Left ventricle myocardium inferior (tissue), 1 donor: ENCODE measurements around the gene HTATSF1. TPM values are rescaled to one million over a fixed set of nuclear protein-coding genes. Genes with fewer than 3 reads are reported as not detected.

ENCODE experiments used
- DNase-seq: peaks from one replicate; pipeline ENCODE4 v3.0.0-alpha.2; 2020
- H3K27ac ChIP-seq: fragments of 200-600 bp; replicated peaks from 2 replicates; pipeline ENCODE4 v1.8.0; 2021
- H3K27me3 ChIP-seq: fragments of 200-600 bp; 2 replicates; pipeline ENCODE4 v1.8.0; 2021; ENCODE audit warnings: low read depth
- H3K36me3 ChIP-seq: fragments of 200-600 bp; 2 replicates; pipeline ENCODE4 v1.8.0; 2021
- H3K4me1 ChIP-seq: fragments of 200-600 bp; 2 replicates; pipeline ENCODE4 v1.8.0; 2021
- H3K4me3 ChIP-seq: fragments of 200-600 bp; 2 replicates; pipeline ENCODE4 v1.8.0; 2021; ENCODE audit warnings: mild to moderate bottlenecking, moderate library complexity
- H3K9me3 ChIP-seq: fragments of 200-600 bp; replicated peaks from 2 replicates; pipeline ENCODE4 v1.8.0; 2021
- CTCF ChIP-seq: fragments of 200-600 bp; IDR thresholded peaks from 2 replicates; pipeline ENCODE4 v1.8.0; 2021; ENCODE audit warnings: antibody characterized with exemption, mild to moderate bottlenecking, borderline replicate concordance
- intact Hi-C: fragments of 100-400 bp; cut with micrococcal nuclease; formaldehyde crosslinking; loops from one replicate; pipeline ENCODE4 v1.11.0; 2022
- total RNA-seq: library from RNA; stranded (reverse); fragmentation: NEBNext Ultra II Directional; extraction: Animal tissue kit (Norgen Biotek cat#: 25700); gene quantifications from one replicate; pipeline ENCODE4 v1.2.1, GENCODE V29; 2021
- donor health status: DM: no; HTN: yes; CAD: no; lungs with severe emphysema.

The HTATSF1 gene
- total RNA-seq, 1 donor from 2014 or later, result 63.6 TPM

DNA sequence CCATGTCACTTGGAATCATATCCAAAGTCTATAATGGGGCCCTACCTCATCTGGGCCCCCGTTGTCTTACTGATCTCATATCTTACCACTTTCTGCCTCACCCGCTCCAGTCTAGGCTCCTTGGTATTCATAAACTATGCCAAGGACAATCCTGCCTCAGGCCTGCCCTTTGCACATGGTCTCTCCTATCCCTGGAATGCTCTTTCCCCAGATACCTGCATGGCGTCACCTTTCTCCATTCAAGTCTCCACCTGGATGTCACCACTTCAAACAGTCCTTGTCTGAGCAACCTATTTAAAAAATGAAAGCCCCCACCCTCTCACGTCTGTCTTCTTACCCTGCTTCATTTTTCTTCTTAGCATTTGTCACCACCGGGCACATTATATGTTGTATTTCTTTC is 42.8 kb downstream of the HTATSF1 start:
- TF ChIP-seq CTCF, result no peak
- intact Hi-C loops, result no loop called here
- no peaks in the 10 kb centered on the region for H3K27me3 ChIP-seq
- H3K27ac ChIP-seq, result no peak overlapping the region
- H3K4me1 ChIP-seq, result no peaks in the 10 kb centered on the region
- no peaks in the 10 kb centered on the region for H3K36me3 ChIP-seq
- H3K9me3 ChIP-seq, result no peaks in the 10 kb centered on the region
- no peak overlapping the region for H3K4me3 ChIP-seq
- DNase-seq, result no peak

DNA sequence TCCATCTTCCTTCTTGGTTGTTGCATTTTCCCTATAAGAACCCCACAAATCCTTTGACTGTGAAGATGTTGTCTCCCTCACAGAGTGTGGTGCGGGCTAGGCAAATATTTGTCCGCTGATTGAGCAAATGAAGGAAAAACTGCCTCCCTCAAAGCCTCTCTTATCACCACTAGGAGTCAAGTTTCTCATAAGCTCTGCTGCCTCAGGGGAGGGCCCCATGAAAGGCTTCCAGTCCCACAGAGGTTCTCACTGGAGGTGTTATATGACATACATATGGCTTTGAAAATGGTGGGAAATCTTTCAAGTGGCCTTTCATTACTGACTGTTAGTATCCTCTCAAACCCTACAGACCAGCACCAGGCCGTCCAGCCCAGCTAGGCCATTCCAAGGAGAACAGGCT is 43.9 kb downstream of the HTATSF1 start:
- Histone ChIP-seq H3K27me3 (no peaks in the 10 kb centered on the region), H3K4me3 (no peak overlapping the region), H3K9me3 (no peaks in the 10 kb centered on the region), H3K4me1 (no peaks in the 10 kb centered on the region), H3K27ac (no peak overlapping the region), H3K36me3 (no peaks in the 10 kb centered on the region)
- DNase-seq, result no peak
- intact Hi-C loops, result no loop called here
- no peak for TF ChIP-seq CTCF

DNA sequence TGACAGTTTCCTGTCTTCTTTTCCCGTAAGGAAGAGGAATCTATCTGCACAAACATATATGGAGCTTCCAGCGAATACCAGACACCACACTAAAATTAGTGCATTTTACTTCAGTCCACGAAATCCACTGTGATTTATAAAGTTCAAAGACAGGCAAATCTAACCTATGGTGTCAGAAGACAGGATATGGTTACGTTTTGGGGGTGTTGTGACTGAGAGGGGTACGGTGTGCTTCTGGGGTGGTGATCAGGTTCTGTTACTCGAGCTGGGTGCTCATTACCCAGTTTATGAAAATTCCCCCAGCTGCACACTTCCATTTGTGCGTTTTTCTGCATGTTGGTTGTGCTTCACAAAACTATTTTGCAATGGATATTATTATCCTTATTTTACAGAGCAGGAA is 44.9 kb downstream of the HTATSF1 start:
- intact Hi-C loops, result no loop called here
- H3K9me3 ChIP-seq, result no peaks in the 10 kb centered on the region
- no peaks in the 10 kb centered on the region for H3K4me1 ChIP-seq
- TF ChIP-seq CTCF, result no peak
- H3K36me3 ChIP-seq, result no peaks in the 10 kb centered on the region
- no peak overlapping the region for H3K4me3 ChIP-seq
- DNase-seq, result no peak
- H3K27me3 ChIP-seq, result no peaks in the 10 kb centered on the region
- H3K27ac ChIP-seq, result no peak overlapping the region

DNA sequence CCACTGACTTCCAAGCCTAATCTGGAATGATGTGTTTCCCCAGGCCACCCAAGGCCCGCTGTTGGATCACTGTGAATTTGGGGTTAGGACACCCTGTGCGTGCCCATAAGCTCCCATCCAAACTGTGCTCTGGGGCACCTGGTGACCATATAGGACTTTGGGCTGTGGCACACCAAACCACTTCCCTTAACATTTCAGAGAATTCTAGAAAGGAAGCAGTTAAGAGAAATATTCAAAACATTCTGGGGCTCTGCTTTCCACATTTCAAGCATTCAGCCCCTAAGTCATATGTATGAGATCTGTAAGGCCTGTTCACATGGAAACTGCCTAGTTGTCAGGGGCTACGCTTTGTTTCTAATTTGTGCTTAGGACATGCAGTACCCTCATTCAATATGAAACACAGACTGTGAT is 49.0 kb downstream of the HTATSF1 start:
- no peak for DNase-seq
- intact Hi-C loops, result no loop called here
- no peaks in the 10 kb centered on the region for H3K36me3 ChIP-seq

DNA sequence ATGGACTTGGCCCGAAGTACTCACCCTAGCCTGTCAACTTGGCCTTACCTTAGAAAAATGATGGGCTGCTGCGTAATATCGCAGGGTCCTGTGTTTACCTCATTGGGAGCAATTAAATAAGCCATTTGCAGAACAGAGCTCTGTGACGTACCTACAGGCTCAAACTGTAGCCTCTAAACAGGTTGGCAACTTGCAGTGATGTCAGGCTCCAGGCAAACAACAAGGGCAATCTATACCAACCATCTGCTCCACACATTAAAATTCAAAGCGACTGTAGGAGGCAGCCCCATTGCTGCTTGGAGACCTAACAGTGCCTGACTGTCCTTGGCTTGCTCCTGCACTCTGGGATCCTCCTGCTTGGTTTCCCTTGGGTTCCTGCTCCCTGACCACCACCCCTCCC is 51.8 kb downstream of the HTATSF1 start:
- DNase-seq, result no peak
- intact Hi-C loops, result no loop called here
- TF ChIP-seq CTCF, result no peak
- Histone ChIP-seq H3K27me3 (no peaks in the 10 kb centered on the region), H3K4me1 (no peaks in the 10 kb centered on the region), H3K36me3 (no peaks in the 10 kb centered on the region), H3K4me3 (no peak overlapping the region), H3K9me3 (no peaks in the 10 kb centered on the region), H3K27ac (no peak overlapping the region)

More for the DNA sequence above, 49.0 kb downstream of the HTATSF1 start:
- TF ChIP-seq CTCF, result no peak
- Histone ChIP-seq H3K4me1 (no peaks in the 10 kb centered on the region), H3K27me3 (no peaks in the 10 kb centered on the region), H3K9me3 (no peaks in the 10 kb centered on the region), H3K27ac (no peak overlapping the region), H3K4me3 (no peak overlapping the region)

GRCh38 chrX:136551410-136551809 is 54.0 kb downstream of the HTATSF1 start:
- intact Hi-C loops, result no loop called here
- H3K4me1 ChIP-seq, result no peaks in the 10 kb centered on the region
- no peaks in the 10 kb centered on the region for H3K36me3 ChIP-seq

More at GRCh38 chrX:136551410-136551809, 54.0 kb downstream of the HTATSF1 start:
- Histone ChIP-seq H3K9me3 (no peaks in the 10 kb centered on the region), H3K4me3 (no peak overlapping the region), H3K27ac (no peak overlapping the region), H3K27me3 (no peaks in the 10 kb centered on the region)
- TF ChIP-seq CTCF, result no peak
- no peak for DNase-seq
